GM12873 (cell line): ENCODE results near the gene NANOS3.

Experiments used
- TF ChIP-seq, protein P1 (sequence below): IDR thresholded peaks from 2 replicates; pipeline ENCODE4 v1.5.1; 2012; ENCODE audit warnings: low read depth, mild to moderate bottlenecking, moderate library complexity, low read length, control low read depth; ENCODE audit not compliant: insufficient read depth; ENCODE audit errors: missing control alignments

NANOS3 gene

DNA sequence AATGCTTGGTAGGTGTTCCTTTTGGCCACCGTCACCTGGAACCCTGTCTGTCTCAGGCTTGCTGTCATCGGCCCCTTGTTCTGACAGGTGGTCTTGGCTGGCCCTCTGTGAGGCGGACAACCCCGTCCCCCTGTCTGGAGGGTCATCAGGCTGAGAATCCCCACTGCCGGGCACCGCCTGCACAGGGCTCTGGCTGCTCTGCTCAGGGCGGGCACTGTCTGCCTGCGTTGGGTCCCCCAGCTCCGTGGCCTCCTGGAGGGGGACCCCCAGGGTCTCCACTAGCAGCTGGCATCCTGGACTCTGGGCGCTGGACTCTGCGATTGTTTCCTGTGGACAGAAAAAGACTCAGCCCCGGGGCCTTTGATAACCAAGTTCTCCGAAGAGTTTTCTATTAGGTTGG, 13.2 kb downstream of the NANOS3 start:
- TF ChIP-seq, protein P1, sequence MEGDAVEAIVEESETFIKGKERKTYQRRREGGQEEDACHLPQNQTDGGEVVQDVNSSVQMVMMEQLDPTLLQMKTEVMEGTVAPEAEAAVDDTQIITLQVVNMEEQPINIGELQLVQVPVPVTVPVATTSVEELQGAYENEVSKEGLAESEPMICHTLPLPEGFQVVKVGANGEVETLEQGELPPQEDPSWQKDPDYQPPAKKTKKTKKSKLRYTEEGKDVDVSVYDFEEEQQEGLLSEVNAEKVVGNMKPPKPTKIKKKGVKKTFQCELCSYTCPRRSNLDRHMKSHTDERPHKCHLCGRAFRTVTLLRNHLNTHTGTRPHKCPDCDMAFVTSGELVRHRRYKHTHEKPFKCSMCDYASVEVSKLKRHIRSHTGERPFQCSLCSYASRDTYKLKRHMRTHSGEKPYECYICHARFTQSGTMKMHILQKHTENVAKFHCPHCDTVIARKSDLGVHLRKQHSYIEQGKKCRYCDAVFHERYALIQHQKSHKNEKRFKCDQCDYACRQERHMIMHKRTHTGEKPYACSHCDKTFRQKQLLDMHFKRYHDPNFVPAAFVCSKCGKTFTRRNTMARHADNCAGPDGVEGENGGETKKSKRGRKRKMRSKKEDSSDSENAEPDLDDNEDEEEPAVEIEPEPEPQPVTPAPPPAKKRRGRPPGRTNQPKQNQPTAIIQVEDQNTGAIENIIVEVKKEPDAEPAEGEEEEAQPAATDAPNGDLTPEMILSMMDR: no peak

DNA sequence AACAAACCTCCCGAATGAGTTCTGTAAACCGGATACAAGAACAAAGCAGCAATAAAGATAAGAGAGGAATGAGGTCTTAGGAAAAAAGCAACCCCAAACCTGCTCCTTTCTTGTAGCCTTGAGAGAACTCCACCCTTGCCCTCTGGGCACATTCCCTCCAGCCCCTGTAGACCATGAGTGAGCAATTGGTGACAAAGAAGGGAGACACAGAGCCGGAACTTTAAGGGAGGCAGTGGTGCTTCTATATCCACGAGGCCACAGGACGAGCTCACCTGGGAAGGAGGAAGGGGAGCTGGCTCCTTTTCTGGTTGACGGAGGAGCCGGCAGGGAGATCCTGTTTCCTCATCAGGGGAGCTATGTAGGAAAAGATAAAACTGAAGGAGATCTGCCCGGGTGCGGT, 15.9 kb downstream of the NANOS3 start:
- TF ChIP-seq, protein P1: no peak

DNA sequence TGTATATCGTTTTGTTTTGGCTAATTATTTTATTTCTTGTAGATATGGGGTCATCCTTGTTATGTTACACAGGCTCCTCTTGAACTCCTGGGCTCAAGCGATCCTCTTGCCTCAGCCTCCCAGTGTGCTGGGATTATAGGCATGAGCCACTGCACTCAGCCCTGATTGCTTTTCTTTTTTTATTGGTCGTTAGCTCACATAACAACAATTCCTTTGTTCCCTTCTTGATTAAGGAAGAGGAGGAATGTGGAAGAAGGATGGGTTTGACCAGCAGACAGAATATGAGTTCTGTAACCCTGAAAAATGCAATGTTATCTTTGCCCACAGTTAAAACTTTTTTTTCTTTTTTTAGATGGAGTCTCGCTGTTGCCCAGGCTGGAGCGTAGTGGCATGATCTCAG, 17.6 kb downstream of the NANOS3 start:
- TF ChIP-seq, protein P1: no peak

DNA sequence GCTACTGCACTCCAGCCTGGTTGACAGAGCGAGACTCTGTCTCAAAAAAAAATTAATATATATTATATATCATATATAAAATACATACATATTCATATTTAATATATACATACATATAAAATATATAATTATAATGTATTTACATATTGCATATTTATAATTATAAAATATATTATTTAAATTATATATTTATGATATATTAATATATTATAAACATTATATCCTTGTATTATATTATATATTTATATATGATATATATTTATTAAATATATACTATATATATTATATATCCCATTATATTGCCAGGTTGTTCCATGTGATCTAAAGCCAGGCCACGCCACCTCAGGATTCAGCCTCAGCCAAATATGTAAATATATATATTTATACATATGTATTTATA, 19.3 kb downstream of the NANOS3 start:
- TF ChIP-seq, protein P1: no peak

DNA sequence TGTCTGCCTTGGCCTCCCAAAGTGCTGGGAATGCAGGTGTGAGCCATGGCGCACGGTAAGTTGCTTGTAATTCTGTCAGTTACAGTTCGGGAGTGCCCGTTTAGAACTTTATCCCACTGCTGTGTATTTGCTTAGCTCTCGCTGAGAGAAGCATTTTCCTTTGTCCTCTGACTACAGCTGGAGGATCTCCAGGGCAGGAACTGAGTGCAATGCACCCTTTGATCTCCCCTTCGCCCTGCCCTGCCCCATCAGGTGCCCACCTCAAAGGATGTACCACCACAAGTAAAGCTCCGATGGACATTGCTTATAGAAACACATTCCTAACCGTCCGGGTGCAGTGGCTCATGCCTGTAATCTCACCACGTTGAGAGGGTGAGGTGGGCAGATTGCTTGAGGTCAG, 22.5 kb downstream of the NANOS3 start:
- TF ChIP-seq, protein P1: no peak

DNA sequence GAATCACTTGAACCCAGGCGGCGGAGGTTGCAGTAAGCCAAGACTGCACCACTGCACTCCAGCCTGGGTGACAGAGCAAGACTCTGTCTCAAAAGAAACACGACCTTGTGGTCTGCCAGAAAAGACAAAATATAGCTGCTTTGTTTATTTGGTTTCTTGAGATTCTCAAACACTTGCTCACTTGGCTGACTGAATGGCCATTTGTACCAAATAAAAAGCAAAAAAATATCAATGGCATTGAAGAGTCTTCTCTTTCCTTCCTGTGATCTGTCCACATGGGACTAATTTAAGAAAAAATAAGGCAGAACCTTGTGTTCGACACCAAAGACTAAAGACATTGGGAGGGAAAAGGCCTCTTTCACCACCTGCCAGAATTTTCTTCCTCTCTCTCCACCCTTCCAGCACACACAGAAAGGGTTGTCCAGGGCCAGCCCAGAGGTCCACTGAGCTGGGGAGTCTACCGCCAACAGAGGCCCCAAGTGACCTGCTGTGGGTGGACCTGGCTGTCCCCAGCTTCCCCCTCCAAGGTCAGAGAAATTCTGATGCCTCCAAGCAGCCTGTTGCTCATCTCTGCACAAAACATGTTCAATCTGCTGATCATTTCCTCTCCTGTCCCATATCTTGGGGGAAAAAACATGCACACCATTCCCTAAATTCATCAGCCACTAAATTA, 23.1 kb downstream of the NANOS3 start:
- TF ChIP-seq, protein P1: no peak

DNA sequence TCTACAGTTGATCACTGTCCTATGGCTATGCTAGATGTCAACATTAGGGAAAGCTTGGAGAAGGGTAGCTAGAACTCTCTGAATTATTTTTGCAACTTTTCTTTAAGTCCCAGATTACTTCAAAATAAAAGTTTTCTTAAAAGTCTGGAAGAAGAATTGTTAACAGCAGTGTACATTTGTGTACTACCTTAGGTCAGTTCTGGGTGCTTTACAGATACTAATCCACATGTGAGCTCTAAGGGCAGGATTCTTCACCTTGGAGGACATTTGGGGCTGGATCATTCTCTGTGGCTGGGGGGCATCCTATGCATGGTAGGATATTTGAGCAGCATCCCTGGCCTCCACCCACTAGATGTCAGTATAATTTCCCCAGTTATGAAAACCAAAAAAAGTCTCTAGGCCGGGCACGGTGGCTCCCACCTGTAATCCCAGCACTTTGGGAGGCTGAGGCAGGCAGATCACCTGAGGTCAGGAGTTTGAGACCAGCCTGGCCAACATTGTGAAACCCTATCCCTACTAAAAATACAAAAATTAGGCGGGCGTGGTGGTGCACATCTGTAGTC, 26.1 kb downstream of the NANOS3 start:
- TF ChIP-seq, protein P1: peak; percentile 52
